Stimulated activated CD8-positive, alpha-beta memory T cell treated with anti-CD3 and anti-CD28 coated beads, Interleukin-12 subunit alpha, Interleukin-12 subunit beta, amount 100 ng/mL, for 1 hour (primary cell): ENCODE measurements around the gene TAS2R38.

ENCODE experiments used
- DNase-seq: peaks from one replicate; pipeline ENCODE4 v3.0.0-alpha.2; 2020; ENCODE audit warnings: low read depth

Gene TAS2R38

GRCh38 chr7:141975806-141976523, 2.4 kb upstream of the TAS2R38 start:
- DNase-seq, result peak; percentile 34

GRCh38 chr7:141974831-141975230, 1.3 kb upstream of the TAS2R38 start:
- DNase-seq, result no peak

GRCh38 chr7:141960687-141961422, 12.7 kb downstream of the TAS2R38 start:
- no peak for DNase-seq

- no peak for DNase-seq
These were observed 17.5 kb downstream of the TAS2R38 start for GRCh38 chr7:141956084-141956483.

- no peak for DNase-seq
These were observed 19.2 kb downstream of the TAS2R38 start for GRCh38 chr7:141954334-141954733.

GRCh38 chr7:141952461-141952860, 21.1 kb downstream of the TAS2R38 start:
- DNase-seq, result no peak

- no peak for DNase-seq
These were observed 22.8 kb downstream of the TAS2R38 start for GRCh38 chr7:141950806-141951205.

- DNase-seq, result no peak
These were observed 23.7 kb downstream of the TAS2R38 start for GRCh38 chr7:141949911-141950310.

- DNase-seq, result no peak
These were observed 24.1 kb downstream of the TAS2R38 start for GRCh38 chr7:141949451-141949850.

GRCh38 chr7:141949021-141949420, 24.6 kb downstream of the TAS2R38 start:
- DNase-seq, result no peak

- DNase-seq, result no peak
These were observed 26.8 kb downstream of the TAS2R38 start, which contains the start of gene CLEC5A for GRCh38 chr7:141946796-141947195. CLEC5A (minus strand) TSS chr7:141946974; CDS start chr7:141946292, 682 bp downstream.

- DNase-seq, result no peak
These were observed 28.2 kb downstream of the TAS2R38 start for GRCh38 chr7:141945356-141945755.

GRCh38 chr7:141944811-141945210, 28.8 kb downstream of the TAS2R38 start:
- DNase-seq, result no peak

GRCh38 chr7:141943846-141944245, 29.7 kb downstream of the TAS2R38 start:
- no peak for DNase-seq

- DNase-seq, result no peak
These were observed 32.5 kb downstream of the TAS2R38 start for GRCh38 chr7:141941075-141941474.

GRCh38 chr7:141930211-141930610, 43.4 kb downstream of the TAS2R38 start:
- no peak for DNase-seq

- no peak for DNase-seq
These were observed 44.8 kb downstream of the TAS2R38 start for GRCh38 chr7:141928845-141929195.

- no peak for DNase-seq
These were observed 45.3 kb downstream of the TAS2R38 start for GRCh38 chr7:141928146-141928844.
